D341Med (cell line): ENCODE measurements around the gene GALNT16.

Experiments used
- DNase-seq: peaks from one replicate; pipeline ENCODE4 v3.0.0; 2012; ENCODE audit warnings: low spot score

The GALNT16 gene

DNA sequence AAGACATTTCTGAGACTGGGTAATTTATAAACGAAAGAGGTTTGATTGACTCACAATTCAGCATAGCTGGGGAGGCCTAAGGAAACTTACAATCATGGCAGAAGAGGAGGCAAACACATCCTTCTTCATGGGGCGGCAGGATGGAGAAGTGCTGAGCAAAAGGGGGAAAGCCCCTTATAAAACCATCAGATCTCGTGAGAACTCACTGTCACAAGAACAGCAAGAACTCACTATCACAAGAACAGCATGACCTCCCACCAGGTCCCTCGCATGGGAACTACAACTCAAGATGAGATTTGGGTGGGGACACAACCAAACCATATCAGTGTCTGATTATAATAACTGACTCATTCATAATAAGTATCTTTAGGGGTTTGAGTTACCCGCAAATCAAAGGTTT lies 144.9 kb downstream of the GALNT16 start:
- no peak for DNase-seq

DNA sequence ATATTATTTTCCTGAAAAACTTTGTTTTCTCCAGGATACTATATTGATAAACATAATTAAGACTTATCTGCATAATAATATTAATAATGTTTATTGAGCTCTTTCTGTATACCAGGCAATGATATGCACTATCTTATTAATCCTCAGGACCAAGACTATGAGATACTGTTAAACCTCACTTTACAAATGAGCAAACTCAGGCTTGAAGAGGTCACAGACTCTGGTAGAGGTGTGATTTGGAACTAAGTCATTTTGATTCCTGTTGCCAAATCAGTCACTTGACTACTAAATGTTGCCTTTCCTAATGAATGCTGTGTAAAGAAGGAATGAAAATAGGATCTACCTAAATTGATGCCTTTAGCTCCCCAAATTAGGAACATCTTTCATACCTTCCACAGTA lies 145.8 kb downstream of the GALNT16 start:
- no peak for DNase-seq
